GM19328 (cell line): Measurements from ENCODE around the gene MAGEB18.

Experiments
- ATAC-seq: cut with Tn5 transposase; IDR thresholded peaks from one replicate; pipeline ENCODE4 v1.9.1; 2021; ENCODE audit warnings: mild to moderate bottlenecking, moderate library complexity; ENCODE audit not compliant: unreplicated experiment

MAGEB18 gene

DNA sequence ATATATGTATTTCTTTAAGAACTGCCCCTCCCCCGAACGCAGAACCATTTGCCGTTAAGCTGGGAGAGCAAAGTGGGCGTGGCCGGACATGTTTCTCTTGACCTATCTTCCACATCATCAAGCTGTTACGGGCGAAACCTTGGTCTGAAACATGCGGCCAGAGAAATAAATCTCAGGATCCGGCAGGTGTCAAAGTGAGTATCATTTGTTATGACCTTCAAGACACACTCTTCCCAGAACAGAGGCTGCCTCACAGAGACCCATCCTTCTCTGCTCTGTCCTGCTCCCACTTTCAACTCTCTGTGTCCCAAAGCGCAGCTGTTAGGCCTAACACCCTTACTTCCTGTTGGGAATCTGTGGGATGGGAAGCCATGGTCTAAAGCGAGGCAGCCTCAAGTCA lies at the start of gene MAGEB18:
MAGEB18 (plus strand) TSS at position 70 of the 400 bp plus-strand sequence. CDS start 643 bp downstream, outside the sequence.
- no peak for ATAC-seq

DNA sequence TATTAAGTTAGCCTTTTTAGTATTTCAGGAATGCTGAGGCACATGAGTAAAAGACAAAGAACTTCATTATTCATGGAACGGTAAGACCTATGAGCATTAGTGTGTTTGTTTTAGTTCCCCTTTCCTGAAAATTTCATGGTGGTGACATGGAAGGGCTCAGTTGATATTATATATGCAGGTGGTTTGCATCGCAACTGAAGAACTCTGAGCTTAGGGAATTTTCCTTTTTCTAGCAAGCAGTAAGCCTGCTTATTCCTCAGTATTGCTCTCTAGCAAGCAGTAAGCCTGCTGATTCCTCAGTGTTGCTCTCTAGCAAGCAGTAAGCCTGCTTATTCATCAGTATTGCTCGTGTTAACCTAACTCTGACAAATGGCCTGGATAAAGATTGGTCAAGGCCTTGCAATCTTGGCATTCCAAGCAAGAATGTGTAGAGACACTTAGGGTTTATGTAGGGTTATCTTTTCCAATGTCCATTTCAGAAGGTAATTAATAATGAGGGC lies 37.7 kb upstream of the MAGEB18 start:
- ATAC-seq, result no peak

DNA sequence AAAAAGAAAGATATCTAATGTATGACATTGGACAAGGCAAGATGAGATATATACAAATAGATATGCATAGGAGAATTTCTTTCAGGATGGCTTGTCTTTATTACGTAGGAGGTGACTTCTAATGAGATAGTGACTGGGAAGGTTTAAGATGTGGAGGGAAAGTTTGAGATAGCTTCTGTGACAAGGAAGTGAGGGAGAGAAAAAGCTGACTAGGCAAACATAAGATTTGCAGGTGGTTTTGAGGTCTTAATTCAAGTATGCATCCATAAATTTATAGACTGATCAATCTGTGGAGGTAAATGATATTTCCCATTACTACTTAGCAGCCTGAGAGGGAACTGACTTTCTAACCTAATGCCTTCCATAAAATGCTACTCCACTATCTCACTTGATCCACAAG lies 29.0 kb upstream of the MAGEB18 start:
- no peak for ATAC-seq

DNA sequence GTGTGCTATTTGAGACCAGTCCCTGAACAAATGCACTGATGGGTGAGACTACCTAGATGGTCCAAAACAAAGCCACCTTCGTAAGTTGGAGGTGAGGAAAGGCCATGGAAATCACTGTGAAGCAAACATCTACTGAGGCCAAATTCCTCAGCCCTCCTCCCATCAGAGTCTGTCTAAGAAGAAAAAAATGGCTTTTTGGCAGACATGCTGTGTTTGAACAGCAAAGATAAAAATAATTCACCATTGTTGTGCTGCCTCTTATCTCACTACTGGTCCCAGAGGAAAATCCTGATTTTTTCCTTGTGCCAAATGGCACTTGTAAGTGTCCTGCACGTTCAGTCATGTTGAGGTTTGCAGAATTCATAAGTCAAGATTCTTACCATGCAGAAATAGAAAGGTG lies 7.9 kb downstream of the MAGEB18 start:
- no peak for ATAC-seq

DNA sequence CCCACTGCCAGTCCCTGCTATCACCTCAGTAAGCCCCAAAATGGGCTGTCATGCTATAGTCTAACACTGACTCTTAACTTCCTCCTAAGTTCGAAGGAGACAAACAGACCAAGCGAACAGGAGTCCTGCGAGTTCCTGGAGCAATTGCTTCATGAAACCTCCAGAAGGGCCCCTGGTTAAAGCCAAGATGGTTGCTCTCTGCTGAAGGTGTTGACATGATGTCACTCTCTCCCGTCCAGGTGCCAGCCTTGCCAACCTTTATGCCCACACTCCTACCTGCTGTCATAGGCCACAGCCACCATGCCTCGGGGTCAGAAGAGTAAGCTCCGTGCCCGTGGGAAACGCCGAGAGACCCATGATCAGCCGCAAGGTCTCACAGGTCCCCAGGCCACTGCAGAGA lies 22.2 kb downstream of the MAGEB18 start, which contains the start of gene MAGEB6B:
MAGEB6B (plus strand) TSS at position 301 of the 400 bp plus-strand sequence; CDS start at position 301, 0 bp downstream.
- no peak for ATAC-seq
